Measurements from ENCODE around the gene CEACAM18.

- TF ChIP-seq CTCF (IDR thresholded peaks at IDR 0.05) (no peak), POLR2AphosphoS5 (IDR thresholded peaks at IDR 0.05) (no peak)
These were observed 8.7 kb upstream of the CEACAM18 start for GRCh38 chr19:51469629-51470028.

Measured in gastroesophageal sphincter (tissue), 3 donors.